SK-N-SH treated with all-trans-retinoic acid at 6 μM for 48 hours (cell line): ENCODE results near the gene EIF2S3B.

ENCODE experiments used
- ATAC-seq: fragments of 200-7000 bp; cut with Tn5 transposase; 3 replicates; pipeline ENCODE4 v1.9.1; 2020; ENCODE audit warnings: mild to moderate bottlenecking, moderate library complexity
- BACH2 ChIP-seq: fragments of 250-450 bp; sonication (Bioruptor Pico); IDR thresholded peaks from 2 replicates; pipeline ENCODE4 v1.9.0; 2021; ENCODE audit warnings: mild to moderate bottlenecking, borderline replicate concordance
- CSDC2 ChIP-seq: fragments of 250-450 bp; sonication (Bioruptor Pico); IDR thresholded peaks from 2 replicates; pipeline ENCODE4 v1.5.0; 2020; ENCODE audit warnings: mild to moderate bottlenecking, moderate library complexity
- CSRNP3 ChIP-seq: fragments of 250-450 bp; sonication (Bioruptor Pico); IDR thresholded peaks from 2 replicates; pipeline ENCODE4 v1.5.1; 2021; ENCODE audit warnings: mild to moderate bottlenecking, moderate library complexity
- ESRRG ChIP-seq: fragments of 250-450 bp; sonication (Bioruptor Pico); IDR thresholded peaks from 2 replicates; pipeline ENCODE4 v1.6.1; 2021; ENCODE audit warnings: mild to moderate bottlenecking
- GLIS3 ChIP-seq: fragments of 250-450 bp; sonication (Bioruptor Pico); IDR thresholded peaks from 2 replicates; pipeline ENCODE4 v1.5.0; 2020; ENCODE audit warnings: mild to moderate bottlenecking, moderate library complexity
- OSR1 ChIP-seq: fragments of 250-450 bp; sonication (Bioruptor Pico); IDR thresholded peaks from 2 replicates; pipeline ENCODE4 v1.8.0; 2022; ENCODE audit warnings: moderate library complexity, mild to moderate bottlenecking, inconsistent platforms
- POU6F1 ChIP-seq: fragments of 250-450 bp; sonication (Bioruptor Pico); IDR thresholded peaks from 2 replicates; pipeline ENCODE4 v1.8.0; 2021; ENCODE audit warnings: low read depth, mild to moderate bottlenecking, moderate library complexity, borderline replicate concordance
- SNAI2 ChIP-seq: fragments of 250-450 bp; sonication (Bioruptor Pico); IDR thresholded peaks from 2 replicates; pipeline ENCODE4 v1.5.0; 2020; ENCODE audit warnings: mild to moderate bottlenecking, moderate library complexity
- TCF4 ChIP-seq: fragments of 250-450 bp; sonication (Bioruptor Pico); IDR thresholded peaks from 2 replicates; pipeline ENCODE4 v1.8.0; 2021; ENCODE audit warnings: mild to moderate bottlenecking, moderate library complexity, borderline replicate concordance
- TOX ChIP-seq: fragments of 250-450 bp; sonication (Bioruptor Pico); IDR thresholded peaks from 2 replicates; pipeline ENCODE4 v1.8.0; 2021; ENCODE audit warnings: mild to moderate bottlenecking, moderate library complexity, borderline replicate concordance
- TSHZ2 ChIP-seq: fragments of 250-450 bp; sonication (Bioruptor Pico); IDR thresholded peaks from 2 replicates; pipeline ENCODE4 v1.5.0; 2020; ENCODE audit warnings: mild to moderate bottlenecking, moderate library complexity
- ZC3H10 ChIP-seq: fragments of 250-450 bp; sonication (Bioruptor Pico); IDR thresholded peaks from 2 replicates; pipeline ENCODE4 v1.5.1; 2021; ENCODE audit warnings: mild to moderate bottlenecking, moderate library complexity
- ZFP30 ChIP-seq: fragments of 450-650 bp; formaldehyde crosslinking; IDR thresholded peaks from 2 replicates; pipeline ENCODE4 v1.5.0; 2022; ENCODE audit warnings: mild to moderate bottlenecking, moderate library complexity
- ZNF565 ChIP-seq: fragments of 450-650 bp; formaldehyde crosslinking; conservative IDR thresholded peaks from 2 replicates; pipeline ENCODE4 v1.5.0; 2020; ENCODE audit warnings: low read depth, mild to moderate bottlenecking, moderate library complexity
- ZNF70 ChIP-seq: fragments of 450-650 bp; formaldehyde crosslinking; IDR thresholded peaks from 2 replicates; pipeline ENCODE4 v1.5.0; 2020; ENCODE audit warnings: mild to moderate bottlenecking, moderate library complexity
- ZNF8 ChIP-seq: fragments of 450-650 bp; formaldehyde crosslinking; IDR thresholded peaks from 2 replicates; pipeline ENCODE4 v1.5.0; 2020; ENCODE audit warnings: mild to moderate bottlenecking, moderate library complexity
- TF ChIP-seq, protein P1 (sequence below): fragments of 250-450 bp; sonication (Bioruptor Pico); IDR thresholded peaks from 2 replicates; pipeline ENCODE4 v1.5.1; 2020; ENCODE audit warnings: low read depth, mild to moderate bottlenecking, moderate library complexity
- TF ChIP-seq, protein P2 (sequence below): fragments of 250-450 bp; sonication (Bioruptor Pico); IDR thresholded peaks from 2 replicates; pipeline ENCODE4 v1.8.0; 2020; ENCODE audit warnings: mild to moderate bottlenecking, moderate library complexity, borderline replicate concordance

Gene EIF2S3B

GRCh38 chr12:10491766-10492165 is 13.9 kb upstream of the EIF2S3B start (continued):
- TF ChIP-seq CSRNP3, result no peak

DNA sequence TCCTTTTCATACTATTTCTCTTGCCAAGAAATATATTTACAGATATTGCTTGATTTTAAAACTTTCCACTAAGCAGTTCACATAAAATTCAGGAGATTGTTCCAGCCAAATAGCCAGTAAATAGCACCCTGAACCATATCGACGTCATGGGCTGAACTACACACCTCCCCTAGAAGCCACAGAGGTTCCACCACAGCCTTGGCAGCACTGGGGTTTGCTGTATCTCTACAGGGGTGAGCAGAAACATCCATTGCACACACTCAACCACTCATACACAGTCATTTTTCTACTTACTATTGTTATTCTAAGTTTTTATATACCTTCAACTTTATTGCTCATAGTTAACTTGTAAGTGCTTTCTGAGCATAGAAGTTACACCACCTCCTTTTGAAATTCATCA is 8.1 kb upstream of the EIF2S3B start:
- no peak for ATAC-seq
- TF ChIP-seq TCF4 (CRISPR knock-in tag), result no peak
- TF ChIP-seq OSR1 (CRISPR knock-in tag), result no peak

GRCh38 chr12:10498042-10498441 is 7.6 kb upstream of the EIF2S3B start:
- TF ChIP-seq ZFP30 (CRISPR knock-in tag), result no peak
- TF ChIP-seq, protein P1, sequence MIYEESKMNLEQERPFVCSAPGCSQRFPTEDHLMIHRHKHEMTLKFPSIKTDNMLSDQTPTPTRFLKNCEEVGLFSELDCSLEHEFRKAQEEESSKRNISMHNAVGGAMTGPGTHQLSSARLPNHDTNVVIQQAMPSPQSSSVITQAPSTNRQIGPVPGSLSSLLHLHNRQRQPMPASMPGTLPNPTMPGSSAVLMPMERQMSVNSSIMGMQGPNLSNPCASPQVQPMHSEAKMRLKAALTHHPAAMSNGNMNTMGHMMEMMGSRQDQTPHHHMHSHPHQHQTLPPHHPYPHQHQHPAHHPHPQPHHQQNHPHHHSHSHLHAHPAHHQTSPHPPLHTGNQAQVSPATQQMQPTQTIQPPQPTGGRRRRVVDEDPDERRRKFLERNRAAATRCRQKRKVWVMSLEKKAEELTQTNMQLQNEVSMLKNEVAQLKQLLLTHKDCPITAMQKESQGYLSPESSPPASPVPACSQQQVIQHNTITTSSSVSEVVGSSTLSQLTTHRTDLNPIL, result no peak
- TF ChIP-seq, protein P2, sequence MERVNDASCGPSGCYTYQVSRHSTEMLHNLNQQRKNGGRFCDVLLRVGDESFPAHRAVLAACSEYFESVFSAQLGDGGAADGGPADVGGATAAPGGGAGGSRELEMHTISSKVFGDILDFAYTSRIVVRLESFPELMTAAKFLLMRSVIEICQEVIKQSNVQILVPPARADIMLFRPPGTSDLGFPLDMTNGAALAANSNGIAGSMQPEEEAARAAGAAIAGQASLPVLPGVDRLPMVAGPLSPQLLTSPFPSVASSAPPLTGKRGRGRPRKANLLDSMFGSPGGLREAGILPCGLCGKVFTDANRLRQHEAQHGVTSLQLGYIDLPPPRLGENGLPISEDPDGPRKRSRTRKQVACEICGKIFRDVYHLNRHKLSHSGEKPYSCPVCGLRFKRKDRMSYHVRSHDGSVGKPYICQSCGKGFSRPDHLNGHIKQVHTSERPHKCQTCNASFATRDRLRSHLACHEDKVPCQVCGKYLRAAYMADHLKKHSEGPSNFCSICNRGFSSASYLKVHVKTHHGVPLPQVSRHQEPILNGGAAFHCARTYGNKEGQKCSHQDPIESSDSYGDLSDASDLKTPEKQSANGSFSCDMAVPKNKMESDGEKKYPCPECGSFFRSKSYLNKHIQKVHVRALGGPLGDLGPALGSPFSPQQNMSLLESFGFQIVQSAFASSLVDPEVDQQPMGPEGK (CRISPR knock-in tag), result no peak
- no peak for TF ChIP-seq CSDC2 (CRISPR knock-in tag)
- no peak for TF ChIP-seq BACH2 (CRISPR knock-in tag)
- TF ChIP-seq TOX (CRISPR knock-in tag), result no peak
- no peak for TF ChIP-seq TSHZ2
- no peak for TF ChIP-seq POU6F1 (CRISPR knock-in tag)
- no peak for TF ChIP-seq OSR1 (CRISPR knock-in tag)
- no peak for TF ChIP-seq CSRNP3
- no peak for TF ChIP-seq ZNF8
- TF ChIP-seq SNAI2 (CRISPR knock-in tag), result no peak
- TF ChIP-seq GLIS3 (CRISPR knock-in tag), result no peak
- TF ChIP-seq ZNF565 (CRISPR knock-in tag), result no peak
- no peak for TF ChIP-seq ZC3H10
- ATAC-seq, result no peak

DNA sequence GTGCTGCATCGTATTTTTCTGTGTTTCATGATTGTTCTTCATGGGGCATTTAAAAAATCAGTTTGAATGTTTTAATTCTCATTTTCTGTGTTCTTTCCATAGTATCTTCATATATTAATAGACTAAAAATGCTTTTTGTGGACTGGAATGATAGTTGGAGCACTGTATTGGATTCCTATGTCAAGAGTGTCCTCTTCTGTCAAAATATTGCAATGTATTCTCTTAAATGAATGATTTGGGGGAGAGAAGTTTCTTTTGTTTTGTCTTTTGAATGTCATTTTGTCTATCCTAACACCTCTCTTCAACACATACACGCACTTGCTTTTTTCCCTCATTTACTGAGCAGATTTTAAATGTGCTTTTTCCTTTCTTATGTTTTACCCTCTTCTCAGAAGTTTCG is 4.7 kb upstream of the EIF2S3B start:
- TF ChIP-seq TOX (CRISPR knock-in tag), result no peak
- TF ChIP-seq CSRNP3, result no peak
- no peak for TF ChIP-seq ZNF70
- TF ChIP-seq ZFP30 (CRISPR knock-in tag), result no peak
- no peak for TF ChIP-seq ZC3H10
- TF ChIP-seq TSHZ2, result no peak
- TF ChIP-seq SNAI2 (CRISPR knock-in tag), result no peak
- no peak for TF ChIP-seq ESRRG
- ATAC-seq, result no peak
